ENCODE measurements around the gene DNAJC6.

GRCh38 chr1:65459397-65459768 is 150.0 kb downstream of the DNAJC6 start:
- TF ChIP-seq POLR2A (IDR thresholded peaks at IDR 0.05) = no peak
- TF ChIP-seq CTCF (IDR thresholded peaks at IDR 0.05) = peak; percentile 13 to 43 (median 30)
